HG02610 (cell line): ENCODE data around the gene GRAMD2B.
"Not testable (repeated sequence)": the region's sequence is repeated elsewhere in the genome, so short reads cannot be mapped to it uniquely, and the experiment has no call there.

Experiments
- ATAC-seq: cut with Tn5 transposase; IDR thresholded peaks from one replicate; pipeline ENCODE4 v1.9.1; 2021; ENCODE audit warnings: mild to moderate bottlenecking, moderate library complexity; ENCODE audit not compliant: unreplicated experiment

GRAMD2B gene

DNA sequence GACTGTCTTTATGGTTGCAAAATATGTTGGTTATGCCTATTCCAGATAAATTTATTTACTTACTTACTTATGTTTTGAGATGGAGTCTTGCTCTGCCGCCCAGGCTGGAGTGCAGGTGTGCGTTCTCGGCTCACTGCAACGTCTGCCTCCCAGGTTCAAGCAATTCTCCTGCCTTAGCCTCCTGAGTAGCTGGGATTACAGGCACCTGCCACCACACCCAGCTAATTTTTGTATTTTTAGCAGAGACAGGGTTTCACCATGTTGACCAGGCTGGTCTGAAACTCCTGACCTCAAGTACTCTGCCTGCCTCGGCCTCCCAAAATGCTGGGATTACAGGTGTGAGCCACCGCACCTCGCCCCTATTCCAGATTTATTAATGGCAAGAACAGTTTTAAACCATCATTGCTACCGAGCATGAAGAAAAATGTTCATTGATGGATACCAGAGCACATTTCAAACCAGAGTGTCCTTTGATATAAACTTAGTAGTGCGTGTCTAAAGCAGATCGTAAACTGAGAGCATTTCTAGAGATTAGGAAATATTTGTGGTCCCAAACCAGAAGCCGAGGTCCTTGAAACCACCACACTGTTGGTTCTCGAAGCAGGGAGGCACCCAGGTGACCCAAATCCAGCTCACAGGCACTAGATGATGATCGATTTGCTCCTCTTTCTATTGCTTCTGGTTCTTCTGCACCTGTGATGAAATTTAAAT is 85.2 kb downstream of the GRAMD2B start:
- ATAC-seq: peak; percentile 9

- peak; percentile 50 for ATAC-seq
Measured at GRCh38 chr5:126508962-126509279, 85.7 kb downstream of the GRAMD2B start.

DNA sequence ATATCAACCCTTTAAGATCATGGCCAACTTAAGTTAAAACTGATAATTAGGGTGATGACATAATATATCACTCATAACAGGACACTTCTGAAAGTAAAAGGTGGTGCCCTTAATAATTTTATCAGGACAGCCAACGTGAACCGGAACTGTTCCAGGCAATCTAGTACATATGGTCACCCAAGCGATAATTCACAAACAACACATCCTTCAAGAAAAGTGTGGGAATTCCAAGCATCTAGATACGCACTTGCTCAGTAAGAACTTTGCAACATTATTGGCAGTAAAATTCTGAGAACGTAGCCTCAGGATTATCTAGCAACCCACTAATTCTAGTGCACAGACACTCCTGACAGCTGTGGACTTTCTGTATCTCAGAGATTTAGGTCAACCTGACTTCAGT is 86.1 kb downstream of the GRAMD2B start:
- no peak for ATAC-seq

GRCh38 chr5:126511961-126512360 is 88.8 kb downstream of the GRAMD2B start:
- no peak for ATAC-seq

DNA sequence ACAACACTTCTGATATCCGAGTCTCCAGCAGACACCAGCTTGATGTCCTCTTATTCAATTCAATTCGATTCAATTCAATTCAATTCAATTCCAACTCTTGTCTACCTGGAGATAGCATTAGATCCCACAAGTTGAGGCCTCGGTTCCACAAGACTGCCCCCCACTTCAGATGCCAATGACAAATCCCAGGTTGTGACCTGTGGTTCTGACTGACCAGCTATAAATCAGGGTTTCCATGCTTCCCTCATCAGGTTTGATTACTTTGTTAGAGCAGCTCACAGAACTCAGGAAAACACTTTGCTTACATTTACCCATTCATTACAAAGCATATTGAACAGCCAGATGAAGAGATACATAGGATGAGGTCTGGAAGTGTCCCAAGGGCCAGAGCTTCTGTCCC is 89.2 kb downstream of the GRAMD2B start:
- ATAC-seq: no peak

- no peak for ATAC-seq
Measured at GRCh38 chr5:126513302-126513701, 90.1 kb downstream of the GRAMD2B start.

- ATAC-seq: no peak
Measured at GRCh38 chr5:126513703-126514102, 90.5 kb downstream of the GRAMD2B start.

DNA sequence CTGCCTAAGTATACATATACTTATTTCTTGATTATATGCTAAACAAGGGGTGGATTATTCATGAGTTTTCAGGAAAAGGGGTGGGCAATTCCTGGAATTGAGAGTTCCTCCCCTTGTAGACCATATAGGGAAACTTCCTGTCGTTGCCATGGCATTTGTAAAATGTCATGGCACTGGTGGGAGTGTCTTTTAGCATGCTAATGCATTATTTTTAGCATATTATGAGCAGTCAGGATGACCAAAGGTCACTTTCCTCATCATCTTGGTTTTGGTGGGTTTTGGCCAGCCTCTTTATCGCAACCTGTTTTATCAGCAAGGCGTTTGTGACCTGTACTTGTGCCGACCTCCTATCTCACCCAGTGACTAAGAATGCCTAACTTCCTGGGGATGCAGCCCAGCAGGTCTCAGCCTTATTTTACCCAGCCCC is 90.9 kb downstream of the GRAMD2B start:
- ATAC-seq: no peak

- ATAC-seq: no peak
Measured at GRCh38 chr5:126514558-126515141, 91.4 kb downstream of the GRAMD2B start.

DNA sequence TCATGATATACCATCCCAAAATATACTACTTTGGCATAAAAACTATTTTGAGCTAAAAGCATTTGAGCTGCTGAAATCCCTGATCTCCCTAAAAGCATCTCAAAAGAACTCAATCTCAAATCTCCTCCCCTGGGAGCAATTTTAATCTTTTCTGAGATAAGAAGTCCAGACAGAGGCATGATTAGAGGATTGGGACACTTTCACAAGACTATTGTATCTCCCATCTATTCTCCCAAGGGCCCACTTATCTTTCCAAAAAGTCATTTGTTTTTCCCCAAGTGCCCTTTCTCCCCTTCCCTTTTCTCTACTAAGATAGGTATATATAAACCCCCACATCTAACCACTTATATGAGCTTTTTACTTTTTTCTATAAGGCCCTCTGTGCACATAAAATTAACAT is 92.1 kb downstream of the GRAMD2B start:
- no peak for ATAC-seq

GRCh38 chr5:126516133-126516532 is 92.9 kb downstream of the GRAMD2B start:
- ATAC-seq: no peak

GRCh38 chr5:126516852-126517251 is 93.6 kb downstream of the GRAMD2B start:
- ATAC-seq: no peak

DNA sequence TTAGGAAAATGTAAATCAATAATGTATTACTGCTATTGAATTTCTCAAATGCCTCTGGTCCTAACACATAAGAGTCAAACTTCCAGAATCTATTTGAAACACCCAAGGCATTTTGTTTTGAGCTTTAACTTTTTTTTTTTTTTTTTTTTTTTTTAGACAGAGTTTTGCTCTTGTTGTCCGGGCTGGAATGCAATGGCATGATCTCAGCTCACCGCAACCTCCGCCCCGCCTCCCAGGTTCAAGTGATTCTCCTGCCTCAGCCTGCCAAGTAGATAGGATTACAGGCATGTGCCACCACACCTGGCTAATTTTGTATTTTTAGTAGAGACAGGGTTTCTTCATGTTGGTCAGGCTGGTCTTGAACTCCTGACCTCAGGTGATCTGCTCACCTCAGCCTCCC is 96.0 kb downstream of the GRAMD2B start:
- not testable (repeated sequence) for ATAC-seq

DNA sequence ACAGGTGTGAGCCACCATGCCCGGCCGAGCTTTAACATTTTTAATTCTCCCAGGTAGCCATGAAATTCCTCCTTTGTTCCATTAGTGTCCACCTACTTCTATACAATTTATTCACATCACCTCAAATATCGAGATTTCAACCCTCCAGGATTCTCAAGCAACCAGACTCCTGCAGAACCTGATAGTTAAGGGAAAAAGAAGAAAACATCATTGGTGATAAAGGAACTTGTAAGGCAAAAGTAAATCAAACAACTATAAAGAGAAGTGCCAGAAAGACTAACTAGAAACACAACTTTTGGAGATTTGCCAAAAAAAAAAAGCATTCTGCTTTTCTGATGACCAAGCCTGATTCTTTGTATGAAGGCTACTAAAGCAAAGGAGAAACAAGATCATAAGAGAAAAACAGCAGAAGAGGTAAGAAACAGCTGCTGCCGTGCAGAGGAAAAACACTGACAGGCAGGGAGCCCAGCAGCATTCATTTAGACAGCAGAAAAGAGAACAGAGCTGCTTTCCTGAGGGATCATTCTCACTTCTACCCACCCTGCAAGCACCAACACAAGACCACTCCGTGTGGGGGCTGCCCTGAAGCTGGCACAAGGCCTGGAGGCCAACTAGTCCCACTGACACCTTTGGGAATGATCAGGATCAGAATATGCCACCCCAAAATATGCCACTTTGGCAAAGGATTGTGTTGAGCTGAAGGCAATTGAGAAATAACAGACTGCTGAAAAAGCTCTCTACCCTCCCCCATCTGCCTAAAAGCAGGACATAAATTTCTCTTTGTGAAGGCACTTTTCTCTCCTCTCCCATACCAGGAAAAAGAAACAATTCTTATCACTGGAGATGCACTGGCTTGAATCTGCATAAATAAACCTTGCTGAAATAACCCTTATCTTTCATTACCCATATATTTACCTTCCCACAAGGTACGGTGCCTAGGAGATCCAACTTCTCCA is 96.7 kb downstream of the GRAMD2B start:
- no peak for ATAC-seq

- ATAC-seq: no peak
Measured at GRCh38 chr5:126520593-126520953, 97.4 kb downstream of the GRAMD2B start.

DNA sequence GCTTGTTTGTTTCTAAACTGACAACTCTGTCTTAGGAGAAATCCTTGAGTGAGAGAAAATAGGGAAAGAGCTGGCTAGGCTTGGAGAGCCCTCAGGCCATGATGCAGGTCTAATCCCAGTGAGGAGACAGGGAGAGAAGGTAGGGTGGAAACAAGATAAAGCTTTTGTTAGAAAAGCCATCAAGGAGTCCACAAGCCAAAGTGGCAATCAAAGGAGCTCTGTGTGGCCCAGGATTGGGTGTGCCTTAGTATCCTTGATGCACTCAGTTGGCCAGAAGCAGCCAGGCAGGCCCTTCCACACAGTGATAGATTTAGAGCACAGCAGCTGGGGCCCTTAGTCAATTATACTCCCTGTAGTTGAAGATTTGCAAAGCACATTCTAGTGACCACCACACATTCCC is 97.9 kb downstream of the GRAMD2B start:
- no peak for ATAC-seq

GRCh38 chr5:126523818-126524510 is 100.8 kb downstream of the GRAMD2B start:
- ATAC-seq: no peak

DNA sequence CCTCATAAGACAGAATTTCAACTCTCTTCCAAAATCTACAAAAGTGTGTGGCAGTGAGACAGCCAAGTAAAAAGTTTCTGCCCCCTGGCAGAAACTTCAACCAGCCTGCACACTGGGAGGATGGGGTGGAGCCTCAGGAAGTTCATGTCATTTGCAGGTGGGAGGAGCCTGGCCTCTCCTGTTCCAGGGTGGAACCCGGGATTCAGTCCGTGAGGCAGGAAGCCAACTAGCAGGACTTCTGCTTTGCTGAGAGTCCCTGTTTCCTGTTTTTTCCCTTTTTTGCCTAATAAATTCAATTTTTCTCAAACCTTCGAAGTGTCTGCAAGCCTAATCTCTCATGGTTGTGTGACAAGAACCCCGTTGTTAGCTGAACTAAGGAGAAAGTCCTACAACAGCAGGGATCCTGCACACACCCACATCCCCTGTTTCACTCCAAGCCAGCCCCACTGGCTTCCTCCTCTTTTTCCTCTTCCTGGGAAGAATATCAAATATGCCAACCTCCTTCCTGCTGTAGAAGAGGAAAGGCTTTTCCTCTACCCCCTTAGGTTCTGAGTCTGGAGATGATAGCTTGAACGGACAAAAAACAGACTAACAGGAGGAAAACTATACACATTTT is 102.5 kb downstream of the GRAMD2B start:
- no peak for ATAC-seq

DNA sequence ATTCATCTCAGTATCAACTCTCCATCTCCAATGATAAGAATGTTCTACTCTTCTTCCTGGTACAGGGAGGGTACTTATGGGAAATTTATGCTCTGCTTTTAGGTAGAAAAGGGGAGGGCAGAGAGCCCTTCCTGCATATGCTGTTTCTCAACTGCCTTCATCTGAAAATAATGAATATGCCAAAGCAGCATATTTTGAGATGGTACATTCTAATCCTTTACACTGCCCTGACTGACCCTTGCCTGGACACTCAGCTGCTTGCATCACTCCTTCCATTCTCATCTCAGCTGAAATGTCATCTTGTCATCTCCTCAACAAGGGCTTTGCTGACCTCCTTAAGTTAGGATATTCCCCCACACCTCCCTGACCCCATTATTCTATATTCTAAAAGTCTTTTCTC is 103.3 kb downstream of the GRAMD2B start:
- ATAC-seq: no peak

DNA sequence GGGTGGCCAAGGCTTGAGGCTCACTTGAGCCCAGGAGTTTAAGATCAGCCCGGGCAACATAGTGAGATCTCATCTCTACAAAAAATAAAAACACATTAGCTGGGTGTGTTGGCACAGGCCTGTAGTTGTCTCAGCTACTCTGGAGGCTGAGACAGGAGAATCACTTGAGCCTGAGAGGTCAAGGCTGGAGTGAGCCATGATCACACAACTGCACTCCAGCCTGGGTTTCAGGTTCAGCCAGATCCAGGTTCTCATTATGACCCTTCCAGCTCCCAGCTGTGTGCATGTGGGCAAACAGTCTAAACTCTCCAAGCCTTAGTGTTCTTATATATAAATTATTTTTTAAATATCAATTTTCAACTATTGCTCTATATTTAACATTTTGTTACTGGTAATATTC is 103.9 kb downstream of the GRAMD2B start:
- ATAC-seq: no peak

DNA sequence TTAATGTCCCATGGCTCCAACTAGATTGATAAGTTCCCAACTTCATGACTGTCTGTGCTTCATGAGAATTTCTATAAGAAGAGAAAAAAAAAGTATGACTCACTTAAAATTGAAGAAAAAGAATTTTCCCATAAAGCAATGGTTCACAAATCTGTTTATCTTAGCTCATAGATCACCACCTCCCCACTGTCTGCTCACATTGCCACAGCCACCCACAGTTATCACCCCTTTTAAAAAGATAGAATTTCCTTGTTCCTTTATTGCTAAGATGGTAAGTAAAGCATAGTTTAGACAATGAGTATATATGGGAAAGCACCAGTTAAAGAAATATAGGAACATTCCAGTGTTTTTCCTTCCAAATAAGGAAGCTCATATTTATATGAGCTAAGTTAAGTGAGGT is 104.7 kb downstream of the GRAMD2B start:
- ATAC-seq: no peak
